HG03159 (cell line): ENCODE measurements around the gene GALK1.
"Not testable (repeated sequence)": the region's sequence is repeated elsewhere in the genome, so short reads cannot be mapped to it uniquely, and the experiment has no call there.

ENCODE experiments used
- ATAC-seq: cut with Tn5 transposase; IDR thresholded peaks from one replicate; pipeline ENCODE4 v1.9.1; 2021; ENCODE audit warnings: mild to moderate bottlenecking, moderate library complexity; ENCODE audit not compliant: unreplicated experiment

Gene GALK1

GRCh38 chr17:75764711-75765421 is at the start of gene GALK1:
Gene GALK1 (minus strand): TSS chr17:75765192. CDS start chr17:75765136, 56 bp downstream.
- ATAC-seq = peak; percentile 72

GRCh38 chr17:75814021-75814395 is 49.0 kb upstream of the GALK1 start:
- no peak for ATAC-seq

- ATAC-seq = no peak
These were observed 48.4 kb upstream of the GALK1 start for GRCh38 chr17:75813081-75814020.

GRCh38 chr17:75812096-75813013 is 47.4 kb upstream of the GALK1 start:
- no peak for ATAC-seq

GRCh38 chr17:75811174-75811573 is 46.2 kb upstream of the GALK1 start:
- ATAC-seq = no peak

GRCh38 chr17:75810756-75811155 is 45.8 kb upstream of the GALK1 start:
- not testable (repeated sequence) for ATAC-seq

GRCh38 chr17:75810216-75810615 is 45.2 kb upstream of the GALK1 start:
- ATAC-seq = no peak

GRCh38 chr17:75809631-75810111 is 44.7 kb upstream of the GALK1 start:
- no peak for ATAC-seq

- no peak for ATAC-seq
These were observed 44.1 kb upstream of the GALK1 start for GRCh38 chr17:75808905-75809621.

- no peak for ATAC-seq
These were observed 43.5 kb upstream of the GALK1 start for GRCh38 chr17:75808549-75808904.

GRCh38 chr17:75807861-75808260 is 42.9 kb upstream of the GALK1 start:
- no peak for ATAC-seq

- no peak for ATAC-seq
These were observed 42.0 kb upstream of the GALK1 start for GRCh38 chr17:75806822-75807500.

- ATAC-seq = no peak
These were observed 38.9 kb upstream of the GALK1 start for GRCh38 chr17:75803883-75804282.

GRCh38 chr17:75799402-75799801 is 34.4 kb upstream of the GALK1 start:
- no peak for ATAC-seq

GRCh38 chr17:75795820-75796607 is 31.0 kb upstream of the GALK1 start:
- ATAC-seq = no peak

GRCh38 chr17:75793460-75793859 is 28.5 kb upstream of the GALK1 start:
- ATAC-seq = no peak

GRCh38 chr17:75791254-75791653 is 26.3 kb upstream of the GALK1 start:
- no peak for ATAC-seq

- peak; percentile 61 for ATAC-seq
These were observed 20.3 kb upstream of the GALK1 start for GRCh38 chr17:75785016-75785890.
